Measurements from ENCODE around the gene PSMB8. TPM values are rescaled to one million over a fixed set of nuclear protein-coding genes. Genes with fewer than 3 reads are reported as not detected.

Gene PSMB8
- total and polyA plus RNA-seq, 2 of the 4 experiments (the other 2 are of a cell fraction), result 31.6 to 33.3 TPM

- ATAC-seq (ENCODE audit: low read depth) (no peak), DNase-seq (no peak)
- H3K56ac ChIP-seq (ENCODE audit: extremely low read depth, insufficient read depth, low read length), result no peak overlapping the region
- intact Hi-C loops (cut with micrococcal nuclease), result no loop called here
- no peak overlapping the region for H4K8ac ChIP-seq (ENCODE audit: low read depth in 2 of 2, low read length in 2 of 2)
- TF ChIP-seq, protein P1, sequence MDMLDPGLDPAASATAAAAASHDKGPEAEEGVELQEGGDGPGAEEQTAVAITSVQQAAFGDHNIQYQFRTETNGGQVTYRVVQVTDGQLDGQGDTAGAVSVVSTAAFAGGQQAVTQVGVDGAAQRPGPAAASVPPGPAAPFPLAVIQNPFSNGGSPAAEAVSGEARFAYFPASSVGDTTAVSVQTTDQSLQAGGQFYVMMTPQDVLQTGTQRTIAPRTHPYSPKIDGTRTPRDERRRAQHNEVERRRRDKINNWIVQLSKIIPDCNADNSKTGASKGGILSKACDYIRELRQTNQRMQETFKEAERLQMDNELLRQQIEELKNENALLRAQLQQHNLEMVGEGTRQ (IDR thresholded peaks at IDR 0.05; ENCODE audit: low read depth, low read length), result no peak
- TF ChIP-seq NFE2L2 (IDR thresholded peaks at IDR 0.05; ENCODE audit: low read depth, low read length) (no peak), CEBPB (IDR thresholded peaks at IDR 0.05; ENCODE audit: low read depth, low read length) (no peak)
- H3K27me3 ChIP-seq (ENCODE audit: control insufficient read depth, insufficient read depth, low read length), result 0 out of 2 replicates have a peak, but pooled peaks cover 1% of the 10 kb centered on the region
- no peak overlapping the region for H2BK120ac ChIP-seq (ENCODE audit: low read depth, low read length)
- no peak overlapping the region for H3K18ac ChIP-seq (ENCODE audit: low read depth, low read length)
- no peak overlapping the region for H4K5ac ChIP-seq (ENCODE audit: low read depth, low read length)
- H4K20me1 ChIP-seq (ENCODE audit: insufficient read depth, low read length), result no peaks in the 10 kb centered on the region
- no peak overlapping the region for H2BK5ac ChIP-seq (ENCODE audit: low read depth, low read length, poor library complexity, severe bottlenecking)
- POLR2A ChIA-PET (ENCODE audit: unreplicated experiment), result no interaction called here
- H4K91ac ChIP-seq (ENCODE audit: insufficient read depth, low read depth, low read length), result no peak overlapping the region
- H3K36me3 ChIP-seq (ENCODE audit: control insufficient read depth, insufficient read depth, low read length), result no peaks in the 10 kb centered on the region
- dilution Hi-C loops (cut with HindIII; ENCODE audit: low sequenced_read_pairs, unreplicated experiment), result no loop called here
- H3K4me3 ChIP-seq (ENCODE audit: insufficient read depth, low read depth, low read length), result no peak overlapping the region
- no TSS peak for BruUV-seq (replicated peaks)
- WGBS, 2 experiments (ENCODE audit: extremely low coverage in 2 of 2, insufficient read length in 1 of 2), result no CpG with 5 or more reads among the region's 2 CpGs
- no peak overlapping the region for H2AFZ ChIP-seq (replicated peaks; ENCODE audit: low read length, poor library complexity)
- H2AK5ac ChIP-seq (ENCODE audit: low read depth, low read length), result no peak overlapping the region
- H3K9me3 ChIP-seq (ENCODE audit: control insufficient read depth, insufficient read depth, low read length), result no peaks in the 10 kb centered on the region
- no peak overlapping the region for H3K23ac ChIP-seq (ENCODE audit: low read depth, low read length)
- no peak overlapping the region for H2BK15ac ChIP-seq (ENCODE audit: low read depth, low read length)
- H3K4ac ChIP-seq (ENCODE audit: low read depth, low read length), result no peak overlapping the region
- H3K4me1 ChIP-seq (ENCODE audit: control insufficient read depth, insufficient read depth, low read length), result peaks cover 5% of the 10 kb centered on the region
- peaks cover 4% of the 10 kb centered on the region; the same call in 1 of the 2 replicates for H3K9me1 ChIP-seq (ENCODE audit: insufficient read depth, low read length)
- in situ Hi-C loops (cut with MboI; ENCODE audit: low sequenced_read_pairs), result no loop called here
- no peak overlapping the region for H3K9ac ChIP-seq (ENCODE audit: low read depth, low read length)
- H3K27ac ChIP-seq (ENCODE audit: insufficient read depth, low read length), result no peak overlapping the region
- CTCF ChIA-PET, result no interaction called here
- H3K14ac ChIP-seq (replicated peaks; ENCODE audit: low read depth, low read length), result no peak overlapping the region
- H3K4me2 ChIP-seq (ENCODE audit: low read depth, low read length), result no peak overlapping the region
- H2AK9ac ChIP-seq (replicated peaks; ENCODE audit: low read depth, low read length, poor library complexity), result no peak overlapping the region
- no peak overlapping the region for H2BK20ac ChIP-seq (ENCODE audit: low read depth, low read length)
- H3K79me1 ChIP-seq (ENCODE audit: low read depth in 1 of 2, low read length in 2 of 2), result no peaks in the 10 kb centered on the region
Measured at GRCh38 chr6:32815996-32816395, 27.9 kb downstream of the PSMB8 start.

Measured in IMR-90 (cell line).